ENCODE results near the gene FH. TPM values are rescaled to one million over a fixed set of nuclear protein-coding genes. Genes with fewer than 3 reads are reported as not detected.

Gene FH
- total RNA-seq, 2 donors from 2014 or later, result 103 to 119 TPM

GRCh38 chr1:241470908-241471590, 48.5 kb downstream of the FH start:
- DNase-seq, result no peak
- ATAC-seq, result no peak
- intact Hi-C loops (cut with DNase I, micrococcal nuclease), result no loop called here

DNA sequence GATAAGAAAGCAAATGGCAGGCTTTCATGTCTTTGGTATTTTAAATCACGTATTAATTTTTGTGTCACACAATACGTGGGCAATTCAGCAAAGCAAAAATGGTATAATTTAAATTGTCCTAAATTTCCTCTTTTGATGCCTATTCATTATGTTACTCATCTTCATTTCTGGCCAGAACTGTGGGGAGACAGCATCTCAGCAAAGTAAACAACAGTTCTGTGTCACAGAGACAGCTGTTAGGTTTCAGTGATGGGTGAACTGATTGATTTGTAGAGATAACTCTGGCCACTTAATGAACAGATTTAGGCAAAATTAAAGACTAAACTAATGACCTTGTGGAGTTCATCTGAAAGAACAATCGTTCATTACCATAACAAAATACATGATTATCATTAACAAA, 49.2 kb downstream of the FH start:
- intact Hi-C loops (cut with DNase I, micrococcal nuclease), result no loop called here
- ATAC-seq (no peak), DNase-seq (no peak)

DNA sequence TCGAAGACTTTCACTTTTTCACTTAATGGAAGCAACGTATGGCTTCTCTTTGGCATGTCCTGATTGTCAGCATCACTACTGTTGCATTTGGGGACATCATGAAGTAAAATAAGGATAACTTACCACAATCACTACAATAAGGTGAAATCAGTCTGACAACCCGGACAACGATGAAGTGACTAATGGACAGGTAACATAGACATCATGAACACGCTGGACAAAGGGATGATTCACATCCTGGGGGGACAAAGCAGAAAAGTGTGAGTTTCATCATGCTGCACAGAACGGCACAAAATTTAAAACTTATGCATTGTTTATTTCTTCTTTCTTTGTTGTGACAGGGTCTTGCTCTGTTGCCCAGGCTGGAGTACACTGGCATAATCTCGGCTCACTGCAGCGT, 53.9 kb downstream of the FH start:
- DNase-seq, result no peak
- intact Hi-C loops (cut with DNase I, micrococcal nuclease), result no loop called here
- ATAC-seq, result no peak

DNA sequence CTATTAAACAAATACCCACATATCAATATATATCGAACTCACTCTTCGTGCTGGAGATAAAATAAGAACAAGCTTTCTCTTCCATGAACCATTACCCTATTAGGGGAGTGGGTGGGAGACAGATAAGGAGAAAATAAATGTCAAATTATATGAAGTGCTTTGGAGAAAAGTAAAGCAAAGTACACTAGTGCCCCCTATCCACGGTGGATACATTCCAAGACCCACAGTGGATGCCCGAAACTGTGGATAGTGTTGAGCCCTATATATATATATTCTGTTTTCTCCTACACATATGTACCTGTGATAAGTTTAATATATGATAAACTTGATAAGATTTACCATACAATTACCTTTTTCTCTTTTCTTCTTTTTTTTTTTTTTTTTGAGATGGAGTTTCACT, 54.6 kb downstream of the FH start:
- no peak for DNase-seq
- intact Hi-C loops (cut with DNase I, micrococcal nuclease), result no loop called here
- no peak for ATAC-seq

DNA sequence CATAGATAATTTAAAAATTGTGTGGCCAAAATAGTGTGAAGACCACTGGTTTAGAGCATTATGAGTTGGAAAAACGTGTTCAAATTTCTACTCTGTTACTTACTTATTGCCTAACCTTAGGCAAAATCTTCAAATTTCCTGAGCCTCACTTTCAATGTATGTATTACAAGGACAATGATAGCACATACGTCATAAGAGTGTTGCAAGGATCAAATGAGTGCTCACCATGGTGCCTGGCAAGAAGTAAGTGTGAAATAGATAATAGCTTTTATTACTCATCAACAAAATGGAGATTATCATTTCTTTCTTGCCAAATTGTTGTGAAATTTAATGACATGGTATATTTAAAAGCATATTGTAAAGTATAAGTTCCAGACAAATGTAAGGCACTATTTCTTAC, 57.2 kb downstream of the FH start:
- DNase-seq (no peak), ATAC-seq (no peak)
- intact Hi-C loops (cut with DNase I, micrococcal nuclease), result no loop called here

- intact Hi-C loops (cut with DNase I, micrococcal nuclease), result no loop called here
- DNase-seq, result no peak
- ATAC-seq, result no peak
Measured at GRCh38 chr1:241460098-241460873, 59.3 kb downstream of the FH start.

DNA sequence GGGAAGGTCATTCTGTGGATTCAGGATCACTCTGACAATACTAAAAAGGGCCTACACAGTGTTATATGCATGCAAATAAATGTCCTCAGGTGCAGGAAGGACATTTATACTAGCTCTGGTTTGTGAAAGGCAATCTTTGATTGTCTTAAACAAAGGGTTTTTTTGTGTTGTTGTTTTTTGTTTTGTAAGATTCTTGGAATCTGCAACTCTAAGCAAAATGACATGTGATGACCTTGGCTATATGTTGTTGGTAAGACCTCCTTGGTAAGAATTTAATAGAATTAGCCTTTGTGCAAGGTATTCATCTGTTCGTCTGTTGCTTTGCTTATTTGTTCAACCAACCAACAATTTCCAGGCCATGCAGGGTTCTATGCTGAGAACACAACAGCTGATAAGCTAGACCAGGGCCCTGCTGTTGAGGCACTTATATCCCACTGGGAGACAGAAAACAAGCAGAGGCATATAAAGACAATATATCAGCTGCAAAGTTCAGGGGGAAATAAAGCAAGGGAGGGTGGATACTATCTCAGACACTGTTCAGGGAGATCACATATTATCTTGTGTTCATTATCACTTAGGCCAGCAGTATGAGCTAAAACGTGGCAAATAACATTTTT, 60.3 kb downstream of the FH start:
- ATAC-seq, result no peak
- intact Hi-C loops (cut with DNase I, micrococcal nuclease), result no loop called here
- DNase-seq, result no peak

- DNase-seq (no peak), ATAC-seq (no peak)
- intact Hi-C loops (cut with DNase I, micrococcal nuclease), result no loop called here
Measured at GRCh38 chr1:241457421-241457820, 62.1 kb downstream of the FH start.

DNA sequence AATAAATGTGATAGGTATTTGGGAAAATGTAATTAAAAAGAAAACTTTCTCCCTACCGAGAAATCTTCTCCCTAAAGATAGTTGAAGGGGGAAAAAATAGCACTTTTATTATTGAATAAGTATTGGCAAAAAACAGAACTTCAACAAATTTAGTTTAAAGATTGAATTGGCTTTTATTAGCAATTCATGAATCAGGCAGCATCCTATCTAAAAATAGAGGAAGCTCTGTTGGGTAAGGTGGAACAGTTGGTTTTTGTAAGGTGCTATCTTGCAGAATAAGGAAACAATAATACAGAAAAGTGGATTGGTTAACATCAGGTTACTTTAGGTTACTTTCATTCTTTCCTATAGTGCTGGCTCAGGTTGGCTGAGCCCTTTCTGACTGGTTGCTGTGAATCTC, 62.8 kb downstream of the FH start:
- intact Hi-C loops (cut with DNase I, micrococcal nuclease), result no loop called here
- DNase-seq, result no peak
- ATAC-seq, result no peak

- ATAC-seq (no peak), DNase-seq (no peak)
- intact Hi-C loops (cut with DNase I, micrococcal nuclease), result no loop called here
Measured at GRCh38 chr1:241453732-241454131, 65.8 kb downstream of the FH start.

DNA sequence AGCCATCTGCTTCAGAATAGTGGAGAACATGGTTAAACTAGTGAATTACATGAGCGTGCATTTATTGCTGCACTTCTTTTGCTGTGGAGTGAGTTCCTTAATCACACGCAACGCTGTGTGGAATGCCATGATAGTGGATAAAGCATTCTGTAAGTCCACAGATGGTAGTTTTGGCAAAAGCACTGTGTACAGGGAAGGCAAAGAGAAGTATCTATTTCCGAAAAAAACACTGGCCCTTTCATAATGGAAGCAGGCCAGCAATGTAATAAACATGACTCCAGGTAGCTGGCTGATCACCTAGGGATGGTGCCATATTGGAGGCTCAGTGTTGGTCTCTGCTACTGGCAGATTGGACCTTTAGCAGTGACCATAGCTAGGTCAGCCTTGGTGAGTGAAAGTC, 67.6 kb downstream of the FH start:
- no peak for DNase-seq
- intact Hi-C loops (cut with DNase I, micrococcal nuclease), result no loop called here
- ATAC-seq, result no peak

Other genes with a start within 250 kb of the FH start
- gene RGS7, start 162.6 kb downstream of the FH start, total RNA-seq, result under 1 TPM in 1 of 2 donors, not detected in 1; 0.11 TPM
- gene KMO, start 12.6 kb upstream of the FH start, total RNA-seq, result under 1 TPM; 0.21 to 0.78 TPM
- gene CHML, start 120.6 kb upstream of the FH start, total RNA-seq, result 1 to 10 TPM; 7.4 to 9.3 TPM
- 10 to 100 TPM; 27.1 to 61.0 TPM for gene OPN3, start 120.6 kb upstream of the FH start, total RNA-seq
- under 1 TPM in 1 of 2 donors, not detected in 1; 0.24 TPM for gene WDR64, start 132.5 kb upstream of the FH start, total RNA-seq

Data from left colon (tissue), 2 donors.